Thyroid gland (tissue), 4 donors: ENCODE measurements around the gene TPD52L1. TPM values are rescaled to one million over a fixed set of nuclear protein-coding genes. Genes with fewer than 3 reads are reported as not detected.

Experiments used
- DNase-seq, 2 donors: peaks; one replicate each; pipeline ENCODE4 v3.0.0-alpha.2; 2019
- H3K27ac ChIP-seq, 3 donors: fragments of 200-600 bp; sonication (generic); 1 replicate in 2 of 3; 2 replicates in 1 of 3; pipeline ENCODE4 v1.5.1; 2016 to 2019; ENCODE audit warnings: mild to moderate bottlenecking in 1 of 3, moderate library complexity in 1 of 3
- H3K27me3 ChIP-seq: fragments of 200-600 bp; sonication (generic); one replicate; pipeline ENCODE4 v1.5.1; 2019
- H3K36me3 ChIP-seq, 2 donors: fragments of 200-600 bp; sonication (generic); one replicate each; pipeline ENCODE4 v1.5.1; 2016 to 2019
- H3K4me1 ChIP-seq, 2 donors: fragments of 200-600 bp; sonication (generic); one replicate each; pipeline ENCODE4 v1.5.1; 2017 to 2019
- H3K4me3 ChIP-seq, 3 donors: fragments of 200-600 bp; sonication (generic); replicated peaks in 1 of 3; 1 replicate in 2 of 3; 2 replicates in 1 of 3; pipeline ENCODE4 v1.5.1; 2016; ENCODE audit warnings: mild to moderate bottlenecking in 1 of 3
- H3K9me3 ChIP-seq: fragments of 200-600 bp; sonication (generic); one replicate; pipeline ENCODE4 v1.5.1; 2017
- CTCF ChIP-seq, 6 experiments: fragments of 200-600 bp in 3 of 6; fragments of 450-650 bp in 3 of 6; sonication (generic) in 3 of 6; IDR thresholded peaks; one replicate each; pipeline ENCODE4 v1.5.1; 2016 to 2019; ENCODE audit warnings: antibody characterized with exemption in 6 of 6, mild to moderate bottlenecking in 2 of 6, inconsistent platforms in 1 of 6, moderate library complexity in 1 of 6
- POLR2A ChIP-seq, 2 donors: fragments of 450-650 bp; IDR thresholded peaks; one replicate each; pipeline ENCODE4 v1.6.1; 2017; ENCODE audit warnings: antibody characterized with exemption in 2 of 2, mild to moderate bottlenecking in 2 of 2, moderate library complexity in 1 of 2
- WGBS, 2 donors: methylation state at CpG; one replicate each; pipeline ENCODE4 v1.1.5; 2017; 5-methylcytosine and 5-hydroxymethylcytosine counted together
- intact Hi-C: fragments of 100-400 bp; cut with DNase I; formaldehyde crosslinking; loops from one replicate; pipeline ENCODE4 v1.15.1; 2023
- total RNA-seq, 4 donors: library from RNA; depleted of rRNA; stranded (reverse); fragments of >200 nt; gene quantifications; one replicate each; pipeline ENCODE4 v1.2.3, GENCODE V29; 2016

TPD52L1 gene
- total RNA-seq, 4 donors from 2014 or later = 182 to 392 (median 293) TPM

- no peaks in the 10 kb centered on the region for H3K27me3 ChIP-seq
- no peak for TF ChIP-seq CTCF (IDR thresholded peaks at IDR 0.05)
- no peak for TF ChIP-seq POLR2A (IDR thresholded peaks at IDR 0.05)
- DNase-seq = no peak
- no peak overlapping the region for H3K27ac ChIP-seq
- no peaks in the 10 kb centered on the region for H3K9me3 ChIP-seq
- no peaks in the 10 kb centered on the region for H3K36me3 ChIP-seq
- H3K4me1 ChIP-seq = no peaks in the 10 kb centered on the region
- intact Hi-C loops = no loop called here
- no peak overlapping the region for H3K4me3 ChIP-seq
- WGBS, 2 donors = 93 to 95% methylated on average over 4 of the region's 4 CpGs
Measured at GRCh38 chr6:125245109-125245508, 91.5 kb downstream of the TPD52L1 start.

- no peaks in the 10 kb centered on the region for H3K27me3 ChIP-seq
- TF ChIP-seq POLR2A (IDR thresholded peaks at IDR 0.05) (no peak), CTCF (IDR thresholded peaks at IDR 0.05) (no peak)
- DNase-seq = no peak
- H3K9me3 ChIP-seq = no peaks in the 10 kb centered on the region
- intact Hi-C loops = no loop called here
- no peaks in the 10 kb centered on the region for H3K4me1 ChIP-seq
- H3K4me3 ChIP-seq = no peak overlapping the region
- WGBS, 2 donors = 93 to 99% methylated on average over 6 to 7 of the region's 7 CpGs
- no peak overlapping the region for H3K27ac ChIP-seq
- no peaks in the 10 kb centered on the region for H3K36me3 ChIP-seq
Measured at GRCh38 chr6:125245523-125246264, 92.1 kb downstream of the TPD52L1 start.

- no peak overlapping the region for H3K4me3 ChIP-seq
- H3K36me3 ChIP-seq = no peaks in the 10 kb centered on the region
- no peak for TF ChIP-seq CTCF (IDR thresholded peaks at IDR 0.05)
- H3K9me3 ChIP-seq = no peaks in the 10 kb centered on the region
- intact Hi-C loops = no loop called here
- no peak for DNase-seq
- H3K4me1 ChIP-seq = peaks cover under 1 to 3% of the 10 kb centered on the region in 2 donors
- H3K27me3 ChIP-seq = no peaks in the 10 kb centered on the region
- no peak overlapping the region for H3K27ac ChIP-seq
Measured at GRCh38 chr6:125246566-125246965, 93.0 kb downstream of the TPD52L1 start.

DNA sequence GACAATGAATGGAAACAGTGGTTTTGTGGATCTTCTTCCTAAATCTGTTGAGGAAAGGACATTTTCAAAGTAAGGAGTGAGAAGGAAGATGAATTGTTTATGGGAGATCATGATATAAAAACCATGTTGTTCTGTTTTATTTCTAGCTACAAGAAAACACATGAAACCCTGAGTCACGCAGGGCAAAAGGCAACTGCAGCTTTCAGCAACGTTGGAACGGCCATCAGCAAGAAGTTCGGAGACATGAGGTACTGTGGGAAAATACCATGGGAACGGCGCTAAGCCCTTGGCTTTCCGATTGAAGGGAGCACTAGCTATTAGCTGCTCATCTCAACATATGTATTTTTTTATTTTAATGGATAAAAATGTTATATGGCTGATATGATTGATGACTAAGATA, 94.6 kb downstream of the TPD52L1 start:
- no peaks in the 10 kb centered on the region for H3K36me3 ChIP-seq
- no peak for TF ChIP-seq CTCF (IDR thresholded peaks at IDR 0.05)
- TF ChIP-seq POLR2A (IDR thresholded peaks at IDR 0.05) = no peak
- H3K27me3 ChIP-seq = no peaks in the 10 kb centered on the region
- H3K4me3 ChIP-seq = no peak overlapping the region
- DNase-seq = no peak
- WGBS, 2 donors = 94 to 96% methylated on average over 7 of the region's 7 CpGs
- intact Hi-C loops = no loop called here
- H3K9me3 ChIP-seq = no peaks in the 10 kb centered on the region
- H3K27ac ChIP-seq = no peak overlapping the region
- H3K4me1 ChIP-seq = peaks cover 5 to 7% of the 10 kb centered on the region in 2 donors

- H3K27me3 ChIP-seq = no peaks in the 10 kb centered on the region
- no peak overlapping the region for H3K4me3 ChIP-seq
- H3K36me3 ChIP-seq = no peaks in the 10 kb centered on the region
- peaks cover 5 to 7% of the 10 kb centered on the region in 2 donors for H3K4me1 ChIP-seq
- 84 to 94% methylated on average over 1 of the region's 1 CpG for WGBS, 2 donors
- no peak for DNase-seq
- no peaks in the 10 kb centered on the region for H3K9me3 ChIP-seq
- no peak overlapping the region for H3K27ac ChIP-seq
- intact Hi-C loops = no loop called here
- no peak for TF ChIP-seq POLR2A (IDR thresholded peaks at IDR 0.05)
- no peak for TF ChIP-seq CTCF (IDR thresholded peaks at IDR 0.05)
Measured at GRCh38 chr6:125250511-125250910, 96.9 kb downstream of the TPD52L1 start.
